22Rv1 (cell line): ENCODE data around the gene JUP.

Experiments used
- CTCF ChIP-seq: fragments of 450-650 bp; IDR thresholded peaks from 2 replicates; pipeline ENCODE4 v1.5.1; 2017; ENCODE audit warnings: mild to moderate bottlenecking
- ZFX ChIP-seq: fragments of 450-650 bp; IDR thresholded peaks from 2 replicates; pipeline ENCODE4 v1.6.1; 2017; ENCODE audit warnings: antibody characterized with exemption, borderline replicate concordance

- TF ChIP-seq CTCF (no peak), ZFX (no peak)
Measured at GRCh38 chr17:41835800-41836549, 49.5 kb upstream of the JUP start, which contains the start of gene NT5C3B.
